ENCODE results near the gene KAZN.

KAZN gene

GRCh38 chr1:14723401-14723800 lies 124.9 kb downstream of the KAZN start:
- no peak for DNase-seq

GRCh38 chr1:14724246-14724645 lies 125.8 kb downstream of the KAZN start:
- no peak for DNase-seq

GRCh38 chr1:14724678-14725077 lies 126.2 kb downstream of the KAZN start:
- no peak for DNase-seq

GRCh38 chr1:14725238-14725637 lies 126.8 kb downstream of the KAZN start:
- no peak for DNase-seq

GRCh38 chr1:14725695-14726094 lies 127.2 kb downstream of the KAZN start:
- no peak for DNase-seq

GRCh38 chr1:14726606-14727005 lies 128.1 kb downstream of the KAZN start:
- DNase-seq, result no peak

- DNase-seq, result no peak
Observed at GRCh38 chr1:14728516-14728915, 130.0 kb downstream of the KAZN start.

- no peak for DNase-seq
Observed at GRCh38 chr1:14732728-14733047, 134.2 kb downstream of the KAZN start.

- no peak for DNase-seq
Observed at GRCh38 chr1:14733048-14733778, 134.7 kb downstream of the KAZN start.

- DNase-seq, result no peak
Observed at GRCh38 chr1:14733779-14734140, 135.3 kb downstream of the KAZN start.

- DNase-seq, result no peak
Observed at GRCh38 chr1:14735841-14736240, 137.4 kb downstream of the KAZN start.

GRCh38 chr1:14737561-14738094 lies 139.1 kb downstream of the KAZN start:
- DNase-seq, result no peak

GRCh38 chr1:14738235-14738634 lies 139.8 kb downstream of the KAZN start:
- no peak for DNase-seq

GRCh38 chr1:14738647-14739046 lies 140.2 kb downstream of the KAZN start:
- no peak for DNase-seq

- DNase-seq, result no peak
Observed at GRCh38 chr1:14739082-14739832, 140.8 kb downstream of the KAZN start.

GRCh38 chr1:14740016-14740415 lies 141.5 kb downstream of the KAZN start:
- no peak for DNase-seq

- DNase-seq, result no peak
Observed at GRCh38 chr1:14741082-14741481, 142.6 kb downstream of the KAZN start.

- no peak for DNase-seq
Observed at GRCh38 chr1:14741532-14741931, 143.0 kb downstream of the KAZN start.

- DNase-seq, result no peak
Observed at GRCh38 chr1:14742181-14742980, 143.9 kb downstream of the KAZN start.

GRCh38 chr1:14743368-14743767 lies 144.9 kb downstream of the KAZN start:
- no peak for DNase-seq

GRCh38 chr1:14745001-14745720 lies 146.7 kb downstream of the KAZN start:
- no peak for DNase-seq

- no peak for DNase-seq
Observed at GRCh38 chr1:14745789-14746188, 147.3 kb downstream of the KAZN start.

- no peak for DNase-seq
Observed at GRCh38 chr1:14746393-14746792, 147.9 kb downstream of the KAZN start.
